Neuronal stem cell (in vitro differentiated cells): ENCODE results near the gene PSMD11.

Experiments used
- DNase-seq: peaks from one replicate; pipeline ENCODE4 v3.0.0-alpha.2; 2013; ENCODE audit warnings: low spot score
- H2AFZ ChIP-seq: one replicate; pipeline ENCODE4 v1.6.1; 2013; ENCODE audit warnings: mild to moderate bottlenecking, low read length, inconsistent platforms
- H2AK5ac ChIP-seq: 2 replicates; pipeline ENCODE4 v1.6.1; 2013; ENCODE audit warnings: low read depth, mild to moderate bottlenecking, inconsistent platforms, low read length, moderate library complexity, mixed read lengths
- H2BK120ac ChIP-seq: 2 replicates; pipeline ENCODE4 v1.6.1; 2013; ENCODE audit warnings: low read depth, mild to moderate bottlenecking, inconsistent platforms, low read length, moderate library complexity, mixed read lengths
- H2BK12ac ChIP-seq: one replicate; pipeline ENCODE4 v1.6.1; 2013; ENCODE audit warnings: low read length, inconsistent platforms
- H2BK15ac ChIP-seq: 2 replicates; pipeline ENCODE4 v1.6.1; 2013; ENCODE audit warnings: mild to moderate bottlenecking, low read length, inconsistent platforms, mixed read lengths
- H2BK5ac ChIP-seq: one replicate; pipeline ENCODE4 v1.6.1; 2013; ENCODE audit warnings: inconsistent platforms, mild to moderate bottlenecking, low read length, moderate library complexity
- H3K14ac ChIP-seq: one replicate; pipeline ENCODE4 v1.6.1; 2013; ENCODE audit warnings: low read length, inconsistent platforms
- H3K18ac ChIP-seq: 2 replicates; pipeline ENCODE4 v1.6.1; 2013; ENCODE audit warnings: low read length, inconsistent platforms
- H3K23ac ChIP-seq: 2 replicates; pipeline ENCODE4 v1.6.1; 2013; ENCODE audit warnings: low read depth, mild to moderate bottlenecking, mixed read lengths, low read length, inconsistent platforms; ENCODE audit not compliant: poor library complexity
- H3K27ac ChIP-seq: replicated peaks from 3 replicates; pipeline ENCODE4 v1.5.1; 2013; ENCODE audit warnings: low read length, inconsistent platforms
- H3K27me3 ChIP-seq, 3 experiments: 2 replicates each; pipeline ENCODE4 v1.6.1; 2013; ENCODE audit warnings: low read length in 3 of 3, mild to moderate bottlenecking in 2 of 3, inconsistent platforms in 1 of 3, low read depth in 1 of 3, mixed read lengths in 1 of 3, moderate library complexity in 1 of 3; ENCODE audit not compliant: control insufficient read depth in 3 of 3, insufficient read depth in 3 of 3
- H3K36me3 ChIP-seq, 2 donors: replicated peaks in 1 of 2; 2 replicates each; pipeline ENCODE4 v1.6.1; 2013; ENCODE audit warnings: low read length in 2 of 2; ENCODE audit not compliant: control insufficient read depth in 2 of 2, insufficient read depth in 2 of 2
- H3K4ac ChIP-seq: 2 replicates; pipeline ENCODE4 v1.6.1; 2013; ENCODE audit warnings: inconsistent platforms, mild to moderate bottlenecking, low read length, moderate library complexity
- H3K4me1 ChIP-seq, 2 donors: 1 replicate in 1 of 2; 2 replicates in 1 of 2; pipeline ENCODE4 v1.6.1; 2013; ENCODE audit warnings: low read length in 2 of 2, low read depth in 1 of 2; ENCODE audit not compliant: control insufficient read depth in 2 of 2, insufficient read depth in 1 of 2
- H3K4me2 ChIP-seq: one replicate; pipeline ENCODE4 v1.6.1; 2013; ENCODE audit warnings: mild to moderate bottlenecking, low read length, inconsistent platforms; ENCODE audit not compliant: insufficient read depth, poor library complexity, severe bottlenecking
- H3K4me3 ChIP-seq, 2 donors: 2 replicates each; pipeline ENCODE4 v1.5.1; 2013; ENCODE audit warnings: low read length in 2 of 2, mild to moderate bottlenecking in 2 of 2, inconsistent platforms in 1 of 2, moderate library complexity in 1 of 2
- H3K79me1 ChIP-seq: one replicate; pipeline ENCODE4 v1.6.1; 2013; ENCODE audit warnings: low read depth, mild to moderate bottlenecking, inconsistent platforms, low read length, moderate library complexity
- H3K9ac ChIP-seq: one replicate; pipeline ENCODE4 v1.6.1; 2013; ENCODE audit warnings: mild to moderate bottlenecking, low read depth, low read length, inconsistent platforms; ENCODE audit not compliant: poor library complexity
- H3K9me3 ChIP-seq, 2 donors: replicated peaks in 1 of 2; 2 replicates each; pipeline versions ENCODE3 to v1.6.1; 2013; ENCODE audit warnings: low read length in 2 of 2, mild to moderate bottlenecking in 2 of 2, inconsistent platforms in 1 of 2, low read depth in 1 of 2, mixed read lengths in 1 of 2, moderate library complexity in 1 of 2; ENCODE audit not compliant: control insufficient read depth in 2 of 2, insufficient read depth in 1 of 2
- H4K8ac ChIP-seq: one replicate; pipeline ENCODE4 v1.6.1; 2013; ENCODE audit warnings: low read depth, mild to moderate bottlenecking, inconsistent platforms, low read length, moderate library complexity
- H4K91ac ChIP-seq: one replicate; pipeline ENCODE4 v1.6.1; 2013; ENCODE audit warnings: low read length, low read depth, mild to moderate bottlenecking, inconsistent platforms; ENCODE audit not compliant: poor library complexity
- WGBS, 2 donors: extraction: QIAGEN DNeasy Blood & Tissue Kit; methylation state at CpG; one replicate each; pipeline ENCODE4 v1.1.7; 2013; ENCODE audit warnings: missing lambda C conversion rate in 2 of 2, mixed read lengths in 1 of 2; ENCODE audit not compliant: insufficient read length in 2 of 2, insufficient replicate concordance in 1 of 2; ENCODE audit errors: extremely low coverage in 2 of 2; 5-methylcytosine and 5-hydroxymethylcytosine counted together

The PSMD11 gene

GRCh38 chr17:32467949-32468348, 23.6 kb downstream of the PSMD11 start:
- Histone ChIP-seq H4K8ac (no peak overlapping the region), H3K4me1 (no peaks in the 10 kb centered on the region), H3K9ac (no peak overlapping the region), H3K27me3 (no peaks in the 10 kb centered on the region), H3K4ac (no peak overlapping the region), H3K4me2 (no peak overlapping the region), H3K9me3 (no peaks in the 10 kb centered on the region), H4K91ac (no peak overlapping the region), H2BK12ac (no peak overlapping the region), H2BK15ac (no peak overlapping the region), H2AFZ (no peak overlapping the region), H3K14ac (no peak overlapping the region), H2AK5ac (no peak overlapping the region), H3K18ac (no peak overlapping the region), H3K27ac (no peak overlapping the region), H3K79me1 (peaks cover 6% of the 10 kb centered on the region), H2BK120ac (no peak overlapping the region), H3K4me3 (no peak overlapping the region), H2BK5ac (no peak overlapping the region), H3K23ac (no peak overlapping the region), H3K36me3 (peaks cover 27 to 96% of the 10 kb centered on the region in 2 donors)
- no CpG with 5 or more reads among the region's 7 CpGs for WGBS, 2 donors
- DNase-seq: no peak

DNA sequence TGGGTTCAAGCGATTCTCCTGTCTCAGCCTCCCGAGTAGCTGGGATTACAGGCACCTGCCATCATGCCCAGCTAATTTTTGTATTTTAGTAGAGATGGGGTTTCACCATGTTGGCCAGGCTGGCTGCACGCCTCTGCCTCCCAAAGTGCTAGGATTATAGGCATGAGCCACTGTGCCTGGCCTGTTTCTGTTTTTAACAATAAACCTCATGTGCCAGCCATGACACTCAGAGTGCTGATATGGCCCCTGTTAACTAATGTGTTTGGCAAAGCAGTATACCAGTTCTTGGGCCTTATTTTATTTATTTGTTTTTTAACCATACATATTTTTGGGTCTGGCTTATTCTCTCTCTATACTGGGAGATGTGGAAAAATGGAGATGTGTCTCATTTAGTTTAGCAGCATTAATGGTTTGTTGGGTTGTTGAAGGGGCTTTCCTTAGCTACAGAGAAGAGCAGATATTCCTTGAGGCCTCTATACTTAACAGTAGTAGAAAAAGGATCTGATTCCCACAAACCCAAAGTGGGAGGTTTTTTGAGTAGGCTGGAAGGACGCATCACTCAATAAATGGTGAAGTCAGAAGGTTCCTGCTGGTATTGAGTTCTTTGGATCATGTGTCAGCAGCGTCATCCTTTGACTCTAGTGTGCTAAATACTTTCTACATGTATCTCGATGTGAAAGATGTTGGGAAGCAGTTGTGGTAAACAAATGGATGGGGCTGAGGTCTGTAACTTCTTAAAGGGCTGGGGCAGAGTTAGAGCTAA, 26.3 kb downstream of the PSMD11 start:
- Histone ChIP-seq H3K18ac (no peak overlapping the region), H3K27me3 (no peaks in the 10 kb centered on the region), H2BK15ac (no peak overlapping the region), H2BK12ac (no peak overlapping the region), H3K36me3 (peaks cover 37 to 96% of the 10 kb centered on the region in 2 donors), H3K27ac (no peak overlapping the region), H4K91ac (no peak overlapping the region), H3K4me1 (no peaks in the 10 kb centered on the region), H3K79me1 (peaks cover 6% of the 10 kb centered on the region), H3K9me3 (no peaks in the 10 kb centered on the region), H3K23ac (no peak overlapping the region), H2AFZ (no peak overlapping the region), H2BK5ac (no peak overlapping the region), H3K4me2 (no peak overlapping the region), H3K14ac (no peak overlapping the region), H2BK120ac (no peak overlapping the region), H3K4me3 (no peak overlapping the region), H3K9ac (no peak overlapping the region), H4K8ac (no peak overlapping the region), H3K4ac (no peak overlapping the region), H2AK5ac (no peak overlapping the region)
- no CpG with 5 or more reads among the region's 6 CpGs for WGBS, 2 donors
- DNase-seq: no peak

GRCh38 chr17:32471652-32472051, 27.3 kb downstream of the PSMD11 start:
- H3K14ac ChIP-seq: no peak overlapping the region
- H3K36me3 ChIP-seq: peaks cover 43 to 96% of the 10 kb centered on the region in 2 donors
- H3K27me3 ChIP-seq: no peaks in the 10 kb centered on the region
- H3K27ac ChIP-seq: no peak overlapping the region
- no CpG with 5 or more reads among the region's 4 CpGs for WGBS, 2 donors
- H3K79me1 ChIP-seq: peaks cover 6% of the 10 kb centered on the region
- no peak overlapping the region for H4K8ac ChIP-seq
- H3K18ac ChIP-seq: no peak overlapping the region
- H4K91ac ChIP-seq: no peak overlapping the region
- H3K9ac ChIP-seq: no peak overlapping the region
- H2BK5ac ChIP-seq: no peak overlapping the region
- no peak overlapping the region for H3K4ac ChIP-seq
- H3K4me2 ChIP-seq: no peak overlapping the region
- H2AFZ ChIP-seq: no peak overlapping the region
- no peaks in the 10 kb centered on the region for H3K4me1 ChIP-seq
- H2BK15ac ChIP-seq: no peak overlapping the region
- H3K4me3 ChIP-seq: no peak overlapping the region
- H3K23ac ChIP-seq: no peak overlapping the region
- H2BK120ac ChIP-seq: no peak overlapping the region
- H3K9me3 ChIP-seq: no peaks in the 10 kb centered on the region
- H2BK12ac ChIP-seq: no peak overlapping the region
- no peak overlapping the region for H2AK5ac ChIP-seq
- no peak for DNase-seq

GRCh38 chr17:32475258-32475657, 30.9 kb downstream of the PSMD11 start:
- Histone ChIP-seq H3K4me1 (no peaks in the 10 kb centered on the region), H3K27ac (no peak overlapping the region), H3K4ac (no peak overlapping the region), H3K79me1 (no peaks in the 10 kb centered on the region), H3K4me2 (no peak overlapping the region), H2AK5ac (no peak overlapping the region), H2BK12ac (no peak overlapping the region), H4K8ac (no peak overlapping the region), H2BK120ac (no peak overlapping the region), H2AFZ (no peak overlapping the region), H3K18ac (no peak overlapping the region), H3K27me3 (no peaks in the 10 kb centered on the region), H3K23ac (no peak overlapping the region), H4K91ac (no peak overlapping the region), H2BK15ac (no peak overlapping the region), H3K9me3 (no peaks in the 10 kb centered on the region), H3K14ac (no peak overlapping the region), H3K36me3 (peaks cover 55 to 97% of the 10 kb centered on the region in 2 donors), H3K4me3 (no peak overlapping the region), H2BK5ac (no peak overlapping the region), H3K9ac (no peak overlapping the region)
- no CpG with 5 or more reads among the region's 3 CpGs for WGBS, 2 donors
- no peak for DNase-seq
